GM21737 (cell line): Measurements from ENCODE around the gene CRTC3.

Experiments used
- ATAC-seq: cut with Tn5 transposase; IDR thresholded peaks from one replicate; pipeline ENCODE4 v1.9.1; 2021; ENCODE audit warnings: mild to moderate bottlenecking, moderate library complexity; ENCODE audit not compliant: unreplicated experiment

Gene CRTC3

GRCh38 chr15:90561344-90562244, 31.9 kb downstream of the CRTC3 start:
- no peak for ATAC-seq

GRCh38 chr15:90562669-90563068, 32.9 kb downstream of the CRTC3 start:
- no peak for ATAC-seq

GRCh38 chr15:90563463-90563862, 33.7 kb downstream of the CRTC3 start:
- ATAC-seq = no peak

GRCh38 chr15:90564051-90564450, 34.3 kb downstream of the CRTC3 start:
- ATAC-seq = no peak

- no peak for ATAC-seq
Measured at GRCh38 chr15:90564590-90564989, 34.9 kb downstream of the CRTC3 start.

GRCh38 chr15:90565866-90566265, 36.1 kb downstream of the CRTC3 start:
- ATAC-seq = no peak

GRCh38 chr15:90570643-90571042, 40.9 kb downstream of the CRTC3 start:
- no peak for ATAC-seq

GRCh38 chr15:90571063-90571541, 41.4 kb downstream of the CRTC3 start:
- peak; percentile 59 for ATAC-seq

GRCh38 chr15:90572893-90573292, 43.2 kb downstream of the CRTC3 start:
- ATAC-seq = no peak

GRCh38 chr15:90576711-90577389, 47.1 kb downstream of the CRTC3 start:
- ATAC-seq = no peak

GRCh38 chr15:90579213-90579612, 49.5 kb downstream of the CRTC3 start:
- no peak for ATAC-seq

- no peak for ATAC-seq
Measured at GRCh38 chr15:90580099-90580498, 50.4 kb downstream of the CRTC3 start.

GRCh38 chr15:90580541-90580940, 50.8 kb downstream of the CRTC3 start:
- no peak for ATAC-seq

- no peak for ATAC-seq
Measured at GRCh38 chr15:90580946-90581345, 51.2 kb downstream of the CRTC3 start.

GRCh38 chr15:90581771-90582352, 52.1 kb downstream of the CRTC3 start:
- no peak for ATAC-seq

- ATAC-seq = no peak
Measured at GRCh38 chr15:90582553-90582952, 52.8 kb downstream of the CRTC3 start.

- no peak for ATAC-seq
Measured at GRCh38 chr15:90583471-90584252, 53.9 kb downstream of the CRTC3 start.

GRCh38 chr15:90584841-90585240, 55.1 kb downstream of the CRTC3 start:
- ATAC-seq = no peak

- ATAC-seq = no peak
Measured at GRCh38 chr15:90585863-90586262, 56.1 kb downstream of the CRTC3 start.

- ATAC-seq = no peak
Measured at GRCh38 chr15:90586948-90587347, 57.2 kb downstream of the CRTC3 start.

- no peak for ATAC-seq
Measured at GRCh38 chr15:90588427-90588826, 58.7 kb downstream of the CRTC3 start.
